ENCODE measurements around the gene STX17. TPM values are rescaled to one million over a fixed set of nuclear protein-coding genes. Genes with fewer than 3 reads are reported as not detected.

STX17 gene
- total and polyA plus RNA-seq, 8 donors: 4.6 to 44.8 (median 18.0) TPM

DNA sequence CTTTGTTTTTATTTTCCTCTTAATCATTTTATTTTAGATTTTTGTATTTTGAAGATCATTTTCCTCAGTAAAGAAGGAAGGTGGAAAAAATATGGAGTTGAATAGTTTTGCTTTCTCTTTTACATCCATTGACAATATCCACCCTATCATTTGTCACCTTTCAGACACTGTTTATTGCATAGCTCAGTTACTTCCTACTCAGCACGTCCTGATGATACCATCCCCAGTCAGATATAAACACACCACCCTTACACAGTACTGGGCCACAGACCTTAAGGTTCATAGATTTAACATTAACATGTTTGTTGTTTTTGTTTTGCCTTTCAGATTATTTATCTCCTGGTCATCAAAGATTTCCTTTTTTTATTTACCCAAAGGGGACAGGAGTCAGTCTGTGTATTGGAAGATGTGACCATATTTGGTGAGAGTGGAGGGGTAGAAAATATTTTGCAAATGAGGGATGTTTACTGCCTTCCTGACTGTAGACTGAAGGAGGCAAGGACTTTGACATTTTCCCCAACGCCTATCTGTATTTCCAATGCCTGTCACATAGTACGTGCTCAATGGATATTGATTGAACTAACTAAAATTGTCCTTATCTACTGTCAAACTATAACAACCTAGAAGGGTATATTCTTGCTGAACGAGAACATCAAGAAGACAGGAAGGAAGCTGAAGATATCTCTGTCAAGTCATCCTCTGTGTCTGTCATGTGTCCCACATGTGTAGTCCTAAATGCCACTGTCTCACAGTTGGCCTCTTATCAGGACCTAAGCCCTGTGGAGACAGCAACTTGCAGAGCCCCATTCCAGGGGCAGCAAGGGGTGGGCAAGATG is 15.6 kb downstream of the STX17 start:
- intact Hi-C loops (cut with DNase I; ENCODE audit: low total_unique reads): no loop called here
- H3K4me1 ChIP-seq: peaks cover 0 to 7% (median 2%) of the 10 kb centered on the region in 4 donors
- no peak for DNase-seq
- peaks cover 0 to 20% (median 14%) of the 10 kb centered on the region in 4 donors for H3K9me3 ChIP-seq
- H3K27me3 ChIP-seq: no peaks in the 10 kb centered on the region
- WGBS, 5 donors: 75 to 87% (median 80%) methylated on average over 4 of the region's 4 CpGs
- H3K27ac ChIP-seq: no peak overlapping the region
- no peak overlapping the region for H3K4me3 ChIP-seq
- TF ChIP-seq POLR2A (IDR thresholded peaks at IDR 0.05): no peak
- TF ChIP-seq POLR2AphosphoS5 (IDR thresholded peaks at IDR 0.05): no peak
- TF ChIP-seq EP300 (IDR thresholded peaks at IDR 0.05): no peak
- TF ChIP-seq, protein P1, sequence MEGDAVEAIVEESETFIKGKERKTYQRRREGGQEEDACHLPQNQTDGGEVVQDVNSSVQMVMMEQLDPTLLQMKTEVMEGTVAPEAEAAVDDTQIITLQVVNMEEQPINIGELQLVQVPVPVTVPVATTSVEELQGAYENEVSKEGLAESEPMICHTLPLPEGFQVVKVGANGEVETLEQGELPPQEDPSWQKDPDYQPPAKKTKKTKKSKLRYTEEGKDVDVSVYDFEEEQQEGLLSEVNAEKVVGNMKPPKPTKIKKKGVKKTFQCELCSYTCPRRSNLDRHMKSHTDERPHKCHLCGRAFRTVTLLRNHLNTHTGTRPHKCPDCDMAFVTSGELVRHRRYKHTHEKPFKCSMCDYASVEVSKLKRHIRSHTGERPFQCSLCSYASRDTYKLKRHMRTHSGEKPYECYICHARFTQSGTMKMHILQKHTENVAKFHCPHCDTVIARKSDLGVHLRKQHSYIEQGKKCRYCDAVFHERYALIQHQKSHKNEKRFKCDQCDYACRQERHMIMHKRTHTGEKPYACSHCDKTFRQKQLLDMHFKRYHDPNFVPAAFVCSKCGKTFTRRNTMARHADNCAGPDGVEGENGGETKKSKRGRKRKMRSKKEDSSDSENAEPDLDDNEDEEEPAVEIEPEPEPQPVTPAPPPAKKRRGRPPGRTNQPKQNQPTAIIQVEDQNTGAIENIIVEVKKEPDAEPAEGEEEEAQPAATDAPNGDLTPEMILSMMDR (IDR thresholded peaks at IDR 0.05): no peak
- H3K36me3 ChIP-seq: peaks cover 20 to 90% (median 72%) of the 10 kb centered on the region in 4 donors

DNA sequence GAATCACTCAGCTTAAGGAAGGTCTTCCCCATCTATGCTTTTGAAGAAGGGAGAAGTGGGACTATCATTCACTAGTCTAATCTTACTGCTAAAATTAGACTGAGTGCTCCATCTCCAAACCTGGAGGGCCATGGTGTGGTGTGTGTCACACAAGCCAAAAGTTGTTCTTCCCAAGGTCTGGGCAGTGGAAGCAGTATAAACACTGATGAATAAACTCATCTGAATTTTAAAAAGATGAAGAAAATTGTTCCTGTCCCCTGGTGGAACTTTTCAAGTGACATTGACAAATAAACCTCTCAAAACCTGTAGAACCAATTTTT is 16.2 kb downstream of the STX17 start:
- no peaks in the 10 kb centered on the region for H3K27me3 ChIP-seq
- TF ChIP-seq POLR2AphosphoS5 (IDR thresholded peaks at IDR 0.05): no peak
- intact Hi-C loops (cut with DNase I; ENCODE audit: low total_unique reads): no loop called here
- no peak overlapping the region for H3K4me3 ChIP-seq
- H3K27ac ChIP-seq: no peak overlapping the region
- H3K4me1 ChIP-seq: peaks cover 0 to 7% (median 2%) of the 10 kb centered on the region in 4 donors
- DNase-seq: no peak
- peaks cover 0 to 20% (median 14%) of the 10 kb centered on the region in 4 donors for H3K9me3 ChIP-seq
- H3K36me3 ChIP-seq: peaks cover 14 to 90% (median 68%) of the 10 kb centered on the region in 4 donors

DNA sequence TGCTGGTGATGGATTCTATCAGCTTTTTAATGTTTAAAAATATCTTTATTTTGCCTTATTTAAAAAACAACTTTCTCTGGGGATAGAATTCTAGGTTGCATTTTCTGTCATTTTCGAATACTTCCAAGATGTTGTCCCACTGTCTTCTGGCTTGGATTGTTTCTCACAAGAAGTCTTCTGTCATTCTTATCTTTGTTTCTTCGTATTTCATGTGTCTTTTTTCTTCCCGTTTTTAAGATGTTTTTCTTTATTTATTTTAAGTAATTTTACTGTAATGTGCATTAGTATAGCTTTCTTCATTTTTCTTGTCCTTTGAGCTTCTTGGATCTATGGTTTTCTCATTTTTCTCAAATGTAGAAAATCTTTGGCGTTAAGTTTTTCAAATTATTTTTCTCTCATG is 19.1 kb downstream of the STX17 start:
- WGBS, 5 donors: 95 to 99% (median 97%) methylated on average over 4 of the region's 4 CpGs
- no peaks in the 10 kb centered on the region for H3K27me3 ChIP-seq
- peaks cover 8 to 71% (median 65%) of the 10 kb centered on the region in 4 donors for H3K36me3 ChIP-seq
- intact Hi-C loops (cut with DNase I; ENCODE audit: low total_unique reads): no loop called here
- TF ChIP-seq POLR2AphosphoS5 (IDR thresholded peaks at IDR 0.05) (no peak), POLR2A (IDR thresholded peaks at IDR 0.05) (no peak), EP300 (IDR thresholded peaks at IDR 0.05) (no peak)
- TF ChIP-seq, protein P1 (IDR thresholded peaks at IDR 0.05): no peak
- H3K4me3 ChIP-seq: no peak overlapping the region
- no peak overlapping the region for H3K27ac ChIP-seq
- no peak for DNase-seq
- H3K9me3 ChIP-seq: peaks cover 0 to 20% (median 14%) of the 10 kb centered on the region in 4 donors
- peaks cover 0 to 2% (median 0%) of the 10 kb centered on the region in 4 donors for H3K4me1 ChIP-seq

DNA sequence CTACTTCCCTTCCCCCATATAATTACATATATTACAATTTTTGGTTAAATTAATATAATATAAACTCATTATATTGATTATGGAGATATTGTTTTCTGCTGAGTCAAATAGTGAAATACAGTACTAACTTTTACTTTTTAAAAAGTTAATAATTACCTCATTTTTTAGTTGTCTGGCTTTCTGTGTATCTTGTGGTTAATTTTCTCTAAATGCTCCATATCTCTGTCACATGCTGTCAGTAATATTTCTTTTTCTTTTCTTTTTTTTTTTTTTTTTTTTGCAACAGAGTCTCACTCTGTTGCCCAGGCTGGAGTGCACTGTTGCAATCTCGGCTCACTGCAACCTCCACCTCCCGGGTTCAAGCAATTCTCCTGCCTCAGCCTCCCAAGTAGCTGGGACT is 23.2 kb downstream of the STX17 start:
- DNase-seq: no peak
- TF ChIP-seq, protein P1 (IDR thresholded peaks at IDR 0.05): no peak
- TF ChIP-seq POLR2AphosphoS5 (IDR thresholded peaks at IDR 0.05) (no peak), POLR2A (IDR thresholded peaks at IDR 0.05) (no peak), EP300 (IDR thresholded peaks at IDR 0.05) (no peak)
- Histone ChIP-seq H3K9me3 (peaks cover 0 to 20% (median 14%) of the 10 kb centered on the region in 4 donors), H3K27me3 (no peaks in the 10 kb centered on the region), H3K4me3 (no peak overlapping the region), H3K36me3 (peaks cover 0 to 47% (median 42%) of the 10 kb centered on the region in 4 donors), H3K27ac (no peak overlapping the region), H3K4me1 (no peaks in the 10 kb centered on the region)
- intact Hi-C loops (cut with DNase I; ENCODE audit: low total_unique reads): no loop called here
- WGBS, 5 donors: 92 to 100% (median 97%) methylated on average over 2 of the region's 2 CpGs

All from stomach (tissue), 9 donors.